ENCODE measurements around the gene DDX4.
A peak's percentile ranks its signal among the peaks of the same experiment; 100 is the strongest.

DDX4 gene

GRCh38 chr5:55737793-55738192, at the start of gene DDX4:
Gene DDX4 (plus strand): TSS chr5:55738061. CDS start chr5:55738964, 903 bp downstream.
- no peak for TF ChIP-seq CTCF (IDR thresholded peaks at IDR 0.05)

GRCh38 chr5:55691265-55692105, 46.4 kb upstream of the DDX4 start:
- peak; percentile 86 for TF ChIP-seq CTCF (IDR thresholded peaks at IDR 0.05)

GRCh38 chr5:55692106-55692417, 45.8 kb upstream of the DDX4 start:
- TF ChIP-seq CTCF (IDR thresholded peaks at IDR 0.05) = 0 out of 2 replicates have a peak, but pooled peaks have one; percentile 23

DNA sequence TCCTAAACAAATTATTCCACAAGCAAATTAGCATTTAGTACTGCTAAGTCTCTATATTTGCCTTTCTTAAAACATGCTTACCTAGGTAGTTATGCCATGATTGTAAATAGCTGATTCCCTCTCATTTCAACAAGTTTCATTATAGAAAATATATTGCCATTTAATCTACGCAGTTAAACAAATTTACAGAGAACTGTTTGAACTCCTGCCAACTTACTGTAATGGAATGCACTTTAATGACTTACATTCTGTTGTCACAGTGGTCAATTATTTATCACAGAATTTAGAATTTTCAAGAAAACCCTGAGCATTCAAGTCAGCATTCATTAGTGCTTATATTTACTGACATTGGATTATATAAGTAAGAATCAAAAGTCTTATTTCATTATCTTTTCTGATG, 45.4 kb upstream of the DDX4 start:
- TF ChIP-seq CTCF (IDR thresholded peaks at IDR 0.05) = no peak

- TF ChIP-seq CTCF (IDR thresholded peaks at IDR 0.05) = peak; percentile 86
These were observed 43.6 kb upstream of the DDX4 start for GRCh38 chr5:55694152-55694830.

DNA sequence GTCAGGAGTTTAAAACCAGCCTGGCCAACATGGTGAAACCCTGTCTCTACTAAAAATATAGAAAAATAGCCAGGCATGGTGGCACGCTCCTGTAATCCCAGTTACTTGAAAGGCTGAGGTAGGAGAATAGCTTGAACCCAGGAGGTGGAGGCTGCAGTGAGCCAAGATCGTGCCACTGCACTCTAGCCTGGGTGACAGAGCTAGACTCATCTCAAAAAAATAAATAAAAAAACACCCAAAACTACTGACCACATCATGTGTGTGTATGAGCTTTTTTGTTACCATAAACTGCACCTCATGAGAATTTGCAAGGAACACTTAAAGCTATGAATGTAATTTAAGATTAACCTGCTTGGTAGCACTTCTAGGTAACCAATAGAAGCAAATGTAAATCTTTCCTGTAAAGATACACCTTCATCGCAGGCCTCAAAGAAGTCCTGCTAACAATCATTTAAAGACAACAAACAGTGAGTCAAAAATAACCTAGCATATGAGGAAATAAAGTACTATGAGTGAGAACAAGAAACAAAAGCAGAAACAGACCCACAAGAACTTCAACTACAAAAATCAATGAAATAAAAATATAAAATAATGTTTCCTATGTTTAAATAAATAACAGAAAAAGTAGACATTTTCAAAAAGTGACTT, 38.7 kb upstream of the DDX4 start:
- TF ChIP-seq CTCF (IDR thresholded peaks at IDR 0.05) = no peak

DNA sequence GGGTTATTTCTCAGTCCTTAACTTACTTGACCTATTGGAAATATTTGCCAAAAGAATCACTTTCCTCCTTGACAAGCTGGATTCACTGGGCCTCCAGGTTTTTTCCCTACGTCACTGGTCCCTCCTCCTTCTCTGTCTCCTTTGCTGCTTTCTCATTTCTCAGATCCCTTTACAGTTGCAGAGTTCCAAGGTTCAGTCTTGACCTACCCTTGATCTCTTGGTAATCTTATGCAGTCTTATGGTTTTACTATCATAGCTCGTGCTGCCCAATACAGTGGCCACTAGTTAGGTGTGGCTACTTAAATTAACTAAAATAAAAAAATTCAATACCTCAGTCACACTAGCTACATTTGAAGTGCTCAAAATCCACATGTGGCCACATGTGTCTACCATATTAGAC, 37.1 kb upstream of the DDX4 start:
- TF ChIP-seq CTCF (IDR thresholded peaks at IDR 0.05) = no peak

All from LNCAP (cell line).